SK-N-SH (cell line): Measurements from ENCODE around the gene CAPN5.

Experiments used
- FOSL2 ChIP-seq: IDR thresholded peaks from 2 replicates; pipeline ENCODE4 v1.4.0; 2012; ENCODE audit warnings: low read depth, mild to moderate bottlenecking, moderate library complexity, borderline replicate concordance
- FOXM1 ChIP-seq: IDR thresholded peaks from 2 replicates; pipeline ENCODE4 v1.4.0; 2012; ENCODE audit warnings: low read depth, mild to moderate bottlenecking
- SIN3A ChIP-seq: IDR thresholded peaks from 2 replicates; pipeline ENCODE4 v1.6.1; 2012; ENCODE audit warnings: low read depth, mild to moderate bottlenecking, low read length, moderate library complexity, borderline replicate concordance
- TAF1 ChIP-seq: IDR thresholded peaks from 2 replicates; pipeline ENCODE4 v1.6.1; 2012; ENCODE audit warnings: low read depth, mild to moderate bottlenecking, low read length, moderate library complexity, borderline replicate concordance
- TF ChIP-seq, protein P1 (sequence below): fragments of 200-600 bp; sonication (generic); IDR thresholded peaks from 2 replicates; pipeline ENCODE4 v1.6.1; 2017; ENCODE audit warnings: antibody characterized with exemption, mild to moderate bottlenecking, moderate library complexity

DNA sequence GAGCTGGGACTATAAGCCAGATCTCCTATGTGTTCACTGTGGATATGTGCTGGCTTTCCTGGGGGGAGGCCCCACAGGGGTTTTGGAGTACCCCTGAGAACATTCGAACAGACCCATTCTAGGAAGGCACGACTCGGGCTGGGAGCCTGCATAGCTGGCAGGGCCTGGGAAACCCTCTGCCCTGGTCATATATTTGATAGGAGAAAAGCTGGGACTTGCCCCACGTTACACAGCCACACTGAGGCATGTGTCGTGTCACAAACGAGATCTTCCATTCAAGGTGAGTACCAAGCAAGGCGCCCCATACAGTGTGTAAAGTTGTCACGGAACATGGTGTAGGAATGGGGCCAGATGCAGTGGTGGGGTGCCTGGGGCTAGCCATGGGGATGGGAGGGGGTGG lies 72.4 kb downstream of the CAPN5 start:
- TF ChIP-seq, protein P1, sequence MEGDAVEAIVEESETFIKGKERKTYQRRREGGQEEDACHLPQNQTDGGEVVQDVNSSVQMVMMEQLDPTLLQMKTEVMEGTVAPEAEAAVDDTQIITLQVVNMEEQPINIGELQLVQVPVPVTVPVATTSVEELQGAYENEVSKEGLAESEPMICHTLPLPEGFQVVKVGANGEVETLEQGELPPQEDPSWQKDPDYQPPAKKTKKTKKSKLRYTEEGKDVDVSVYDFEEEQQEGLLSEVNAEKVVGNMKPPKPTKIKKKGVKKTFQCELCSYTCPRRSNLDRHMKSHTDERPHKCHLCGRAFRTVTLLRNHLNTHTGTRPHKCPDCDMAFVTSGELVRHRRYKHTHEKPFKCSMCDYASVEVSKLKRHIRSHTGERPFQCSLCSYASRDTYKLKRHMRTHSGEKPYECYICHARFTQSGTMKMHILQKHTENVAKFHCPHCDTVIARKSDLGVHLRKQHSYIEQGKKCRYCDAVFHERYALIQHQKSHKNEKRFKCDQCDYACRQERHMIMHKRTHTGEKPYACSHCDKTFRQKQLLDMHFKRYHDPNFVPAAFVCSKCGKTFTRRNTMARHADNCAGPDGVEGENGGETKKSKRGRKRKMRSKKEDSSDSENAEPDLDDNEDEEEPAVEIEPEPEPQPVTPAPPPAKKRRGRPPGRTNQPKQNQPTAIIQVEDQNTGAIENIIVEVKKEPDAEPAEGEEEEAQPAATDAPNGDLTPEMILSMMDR: no peak
- no peak for TF ChIP-seq FOSL2
- TF ChIP-seq SIN3A: no peak
- TF ChIP-seq TAF1: no peak
- TF ChIP-seq FOXM1: no peak
